Sigmoid colon (tissue), 7 donors: ENCODE results near the gene PLOD1. TPM values are rescaled to one million over a fixed set of nuclear protein-coding genes. Genes with fewer than 3 reads are reported as not detected.
A peak's percentile ranks its signal among the peaks of the same experiment; 100 is the strongest.

Experiments
- DNase-seq: peaks from one replicate; pipeline ENCODE4 v3.0.0-alpha.2; 2019
- H3K27ac ChIP-seq, 4 donors: fragments of 200-600 bp; sonication (generic); one replicate each; pipeline ENCODE4 v1.5.1; 2016 to 2019; ENCODE audit warnings: mild to moderate bottlenecking in 1 of 4
- H3K27me3 ChIP-seq, 3 donors: fragments of 200-600 bp; sonication (generic); one replicate each; pipeline ENCODE4 v1.5.1; 2019; ENCODE audit warnings: mild to moderate bottlenecking in 1 of 3
- H3K36me3 ChIP-seq, 4 donors: fragments of 200-600 bp; sonication (generic); one replicate each; pipeline ENCODE4 v1.5.1; 2016 to 2019
- H3K4me1 ChIP-seq, 4 donors: fragments of 200-600 bp; sonication (generic); one replicate each; pipeline ENCODE4 v1.5.1; 2017 to 2019
- H3K4me3 ChIP-seq, 4 donors: fragments of 200-600 bp; sonication (generic); one replicate each; pipeline ENCODE4 v1.5.1; 2017 to 2019; ENCODE audit warnings: mild to moderate bottlenecking in 2 of 4, moderate library complexity in 1 of 4
- H3K9me3 ChIP-seq, 4 donors: fragments of 200-600 bp in 3 of 4; sonication (generic) in 3 of 4; one replicate each; pipeline versions ENCODE4 v1.5.1 to v1.6.1; 2013 to 2019
- CTCF ChIP-seq, 4 experiments: fragments of 450-650 bp in 3 of 4; fragments of 200-600 bp in 1 of 4; IDR thresholded peaks; one replicate each; pipeline ENCODE4 v1.5.1; 2016 to 2019; ENCODE audit warnings: antibody characterized with exemption in 4 of 4, mild to moderate bottlenecking in 3 of 4, moderate library complexity in 2 of 4
- EP300 ChIP-seq, 4 donors: sonication (generic); formaldehyde crosslinking; IDR thresholded peaks; one replicate each; pipeline ENCODE4 v1.6.1; 2017; ENCODE audit warnings: antibody characterized with exemption in 4 of 4
- POLR2A ChIP-seq, 2 donors: fragments of 450-650 bp; IDR thresholded peaks; one replicate each; pipeline ENCODE4 v1.6.1; 2016; ENCODE audit warnings: antibody characterized with exemption in 2 of 2, mild to moderate bottlenecking in 2 of 2, moderate library complexity in 2 of 2
- POLR2AphosphoS5 ChIP-seq, 4 donors: sonication (generic); formaldehyde crosslinking; IDR thresholded peaks; one replicate each; pipeline ENCODE4 v1.6.1; 2017; ENCODE audit warnings: antibody characterized with exemption in 4 of 4
- WGBS, 2 donors: extraction: QIAGEN DNeasy Blood & Tissue Kit; methylation state at CpG; one replicate each; pipeline ENCODE4 v1.1.7; 2013; 5-methylcytosine and 5-hydroxymethylcytosine counted together
- intact Hi-C: fragments of 100-400 bp; cut with DNase I; formaldehyde crosslinking; loops from one replicate; pipeline ENCODE4 v1.15.1; 2023
- polyA plus RNA-seq, 3 donors: library from polyadenylated mRNA; stranded (reverse); fragments of 200-250 nt; gene quantifications; one replicate each; pipeline ENCODE4 v1.2.3, GENCODE V29; 2013
- total RNA-seq, 4 donors: library from RNA; depleted of rRNA; stranded (reverse); fragments of >200 nt; gene quantifications; one replicate each; pipeline ENCODE4 v1.1.0, GENCODE V29; 2016
- donor health status: healthy with polysubstance abuse.
- donor health status: Bipolar disorder and iron deficiency.
- donor health status: healthy.

Gene PLOD1
- total and polyA plus RNA-seq, 7 donors = 5.4 to 76.2 (median 41.1) TPM

DNA sequence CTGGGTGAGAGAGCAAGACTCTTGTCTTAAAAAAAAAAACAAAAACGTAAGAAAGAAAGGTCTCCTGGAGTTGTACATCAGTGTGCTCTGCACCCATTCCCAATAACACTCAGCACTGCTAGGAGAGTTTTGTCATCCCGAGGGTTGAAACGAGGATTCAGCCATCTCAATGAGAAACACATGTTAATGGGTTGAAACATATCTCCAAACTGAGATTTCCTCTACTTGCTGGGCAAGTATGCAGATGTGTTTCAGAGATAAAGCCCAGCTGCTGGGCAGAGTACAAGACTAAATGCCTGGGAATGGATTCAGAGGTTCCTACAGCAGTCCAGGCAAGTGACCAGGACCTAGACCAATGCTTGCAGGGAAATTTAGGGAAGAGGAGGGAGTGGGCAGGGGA lies 43.1 kb downstream of the PLOD1 start:
- Histone ChIP-seq H3K4me1 (peaks cover 0 to 35% (median 32%) of the 10 kb centered on the region in 4 donors), H3K4me3 (no peak overlapping the region), H3K36me3 (peaks cover 11 to 51% (median 27%) of the 10 kb centered on the region in 4 donors), H3K9me3 (no peaks in the 10 kb centered on the region), H3K27me3 (no peaks in the 10 kb centered on the region), H3K27ac (peak overlapping the region in 2 of 4 donors; percentile 93 to 98)
- intact Hi-C loops = loop anchor here (5.0 kb wide), 1 partner anchor 35 kb away; no protein-coding TSS in a partner anchor
- WGBS, 2 donors = 86 to 88% methylated on average over 3 of the region's 3 CpGs
- no peak for DNase-seq
- TF ChIP-seq EP300 (IDR thresholded peaks at IDR 0.05) (no peak), CTCF (IDR thresholded peaks at IDR 0.05) (no peak), POLR2A (IDR thresholded peaks at IDR 0.05) (no peak), POLR2AphosphoS5 (IDR thresholded peaks at IDR 0.05) (no peak)

GRCh38 chr1:11978301-11978700 lies 43.8 kb downstream of the PLOD1 start:
- no peak for DNase-seq
- 90 to 92% methylated on average over 8 of the region's 8 CpGs for WGBS, 2 donors
- intact Hi-C loops = loop anchor here (5.0 kb wide), 1 partner anchor 36 kb away; no protein-coding TSS in a partner anchor
- no peaks in the 10 kb centered on the region for H3K27me3 ChIP-seq
- H3K36me3 ChIP-seq = peaks cover 8 to 51% (median 26%) of the 10 kb centered on the region in 4 donors
- H3K9me3 ChIP-seq = no peaks in the 10 kb centered on the region
- no peak overlapping the region for H3K4me3 ChIP-seq
- H3K4me1 ChIP-seq = peaks cover 0 to 42% (median 35%) of the 10 kb centered on the region in 4 donors
- H3K27ac ChIP-seq = peak overlapping the region; percentile 93 to 98 (median 97)
- no peak for TF ChIP-seq POLR2A (IDR thresholded peaks at IDR 0.05)
- TF ChIP-seq POLR2AphosphoS5 (IDR thresholded peaks at IDR 0.05) = no peak
- TF ChIP-seq EP300 (IDR thresholded peaks at IDR 0.05) = no peak
- no peak for TF ChIP-seq CTCF (IDR thresholded peaks at IDR 0.05)

- Histone ChIP-seq H3K27me3 (no peaks in the 10 kb centered on the region), H3K36me3 (peaks cover 8 to 51% (median 28%) of the 10 kb centered on the region in 4 donors), H3K9me3 (no peaks in the 10 kb centered on the region), H3K27ac (peak overlapping the region; percentile 93 to 98 (median 97)), H3K4me3 (peak overlapping the region; percentile 71 to 98 (median 82)), H3K4me1 (peaks cover 0 to 51% (median 43%) of the 10 kb centered on the region in 4 donors)
- 63 to 66% methylated on average over 29 of the region's 29 CpGs for WGBS, 2 donors
- no peak for TF ChIP-seq POLR2A (IDR thresholded peaks at IDR 0.05)
- no peak for TF ChIP-seq POLR2AphosphoS5 (IDR thresholded peaks at IDR 0.05)
- no peak for TF ChIP-seq EP300 (IDR thresholded peaks at IDR 0.05)
- TF ChIP-seq CTCF (IDR thresholded peaks at IDR 0.05) = no peak
- intact Hi-C loops = loop anchor here (5.0 kb wide), 1 partner anchor 37 kb away; no protein-coding TSS in a partner anchor
- DNase-seq = no peak
These were observed 44.7 kb downstream of the PLOD1 start for GRCh38 chr1:11979028-11979850.

DNA sequence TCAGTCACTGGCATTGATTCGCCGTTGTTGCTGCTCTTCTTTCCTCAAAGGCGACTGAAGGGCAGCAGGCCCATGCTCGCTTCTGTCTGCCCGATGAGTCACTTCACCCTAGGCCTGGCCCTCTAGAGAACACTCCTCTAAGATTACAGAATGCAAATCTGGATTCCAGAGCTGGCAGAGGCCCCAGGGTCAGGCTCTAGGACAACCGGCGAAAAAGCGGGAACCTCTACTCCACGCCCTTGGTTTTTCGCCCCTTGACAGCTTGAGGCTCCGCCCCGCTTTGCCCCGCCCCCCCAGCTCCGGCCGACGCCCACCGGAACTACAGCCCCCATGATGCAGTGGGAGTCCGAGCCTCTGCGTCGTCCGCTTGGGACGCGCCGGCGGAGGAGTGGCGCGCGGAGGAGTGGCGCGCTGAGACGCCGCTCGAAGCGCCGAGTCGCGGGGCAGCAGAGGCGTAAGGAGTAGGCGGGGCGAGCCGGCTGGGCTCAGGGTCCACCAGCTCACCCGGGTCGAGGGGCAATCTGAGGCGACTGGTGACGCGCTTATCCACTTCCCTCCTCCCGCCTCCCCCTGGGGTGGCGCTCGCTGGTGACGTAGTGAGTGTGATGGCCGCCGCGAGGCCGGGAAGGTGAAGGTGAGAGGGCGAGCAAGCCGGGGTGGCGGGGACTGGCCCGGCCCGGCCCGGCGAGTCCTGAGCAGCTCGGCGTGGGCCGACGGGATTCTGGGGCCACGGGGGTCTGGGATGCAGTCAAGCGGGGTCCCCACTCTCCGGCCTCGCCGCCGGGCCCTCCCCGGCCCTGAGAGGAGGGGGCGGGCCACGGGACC lies 45.5 kb downstream of the PLOD1 start, which contains the start of gene MFN2:
Gene MFN2 (plus strand): TSS at position 594 of the 825 bp plus-strand sequence. CDS start 8,725 bp downstream, outside the sequence.
- peak; percentile 98 for DNase-seq
- H3K9me3 ChIP-seq = no peaks in the 10 kb centered on the region
- H3K4me3 ChIP-seq = peak within 1 kb of the TSS; percentile 71 to 98 (median 82)
- peak within 1 kb of the TSS; percentile 93 to 98 (median 97) for H3K27ac ChIP-seq
- H3K4me1 ChIP-seq = peaks cover 0 to 59% (median 44%) of the 10 kb centered on the region in 4 donors
- TF ChIP-seq POLR2AphosphoS5 (IDR thresholded peaks at IDR 0.05) = peak; percentile 79 to 88 (median 84)
- TF ChIP-seq EP300 (IDR thresholded peaks at IDR 0.05) = no peak
- no peak for TF ChIP-seq CTCF (IDR thresholded peaks at IDR 0.05)
- TF ChIP-seq POLR2A (IDR thresholded peaks at IDR 0.05) = peak; percentile 21 to 45
- no peaks in the 10 kb centered on the region for H3K27me3 ChIP-seq
- 1% methylated on average over 74 of the region's 74 CpGs for WGBS, 2 donors
- intact Hi-C loops = loop anchor here (2.0 to 5.0 kb wide), 2 partner anchors 38 to 71 kb away; no protein-coding TSS in a partner anchor
- H3K36me3 ChIP-seq = peaks cover 8 to 51% (median 21%) of the 10 kb centered on the region in 4 donors
